ENCODE data around the gene ZKSCAN3.
"Not testable (repeated sequence)": the region's sequence is repeated elsewhere in the genome, so short reads cannot be mapped to it uniquely, and the experiment has no call there.

ZKSCAN3 gene

DNA sequence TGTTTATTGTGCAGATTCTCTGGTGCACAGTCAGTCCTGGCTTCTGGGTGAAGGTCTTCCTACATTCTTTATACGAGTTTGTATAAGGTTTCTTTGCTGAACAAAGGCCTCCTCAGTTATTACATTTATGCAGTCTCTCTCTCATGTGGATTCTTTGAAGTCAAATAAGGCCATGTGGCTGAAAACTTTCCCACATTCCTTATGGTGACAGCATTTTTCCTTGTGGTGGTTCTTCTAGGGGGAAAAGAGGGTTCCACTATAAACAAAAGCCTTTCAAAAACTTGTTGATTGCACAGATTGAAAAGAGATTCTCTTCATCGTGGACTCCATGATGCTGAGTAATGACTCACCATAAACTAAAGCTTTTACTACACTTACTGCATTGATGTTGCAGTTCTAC is 30.6 kb downstream of the ZKSCAN3 start:
- Mint-ChIP-seq H3K36me3 (peaks cover 50% of the 10 kb centered on the region), H3K4me3 (no peak overlapping the region), H3K27me3 (no peaks in the 10 kb centered on the region), H3K9me3 (peaks cover 2% of the 10 kb centered on the region), H3K27ac (peak overlapping the region; percentile 36), H3K4me1 (peaks cover 29% of the 10 kb centered on the region)
- no peak for ATAC-seq

DNA sequence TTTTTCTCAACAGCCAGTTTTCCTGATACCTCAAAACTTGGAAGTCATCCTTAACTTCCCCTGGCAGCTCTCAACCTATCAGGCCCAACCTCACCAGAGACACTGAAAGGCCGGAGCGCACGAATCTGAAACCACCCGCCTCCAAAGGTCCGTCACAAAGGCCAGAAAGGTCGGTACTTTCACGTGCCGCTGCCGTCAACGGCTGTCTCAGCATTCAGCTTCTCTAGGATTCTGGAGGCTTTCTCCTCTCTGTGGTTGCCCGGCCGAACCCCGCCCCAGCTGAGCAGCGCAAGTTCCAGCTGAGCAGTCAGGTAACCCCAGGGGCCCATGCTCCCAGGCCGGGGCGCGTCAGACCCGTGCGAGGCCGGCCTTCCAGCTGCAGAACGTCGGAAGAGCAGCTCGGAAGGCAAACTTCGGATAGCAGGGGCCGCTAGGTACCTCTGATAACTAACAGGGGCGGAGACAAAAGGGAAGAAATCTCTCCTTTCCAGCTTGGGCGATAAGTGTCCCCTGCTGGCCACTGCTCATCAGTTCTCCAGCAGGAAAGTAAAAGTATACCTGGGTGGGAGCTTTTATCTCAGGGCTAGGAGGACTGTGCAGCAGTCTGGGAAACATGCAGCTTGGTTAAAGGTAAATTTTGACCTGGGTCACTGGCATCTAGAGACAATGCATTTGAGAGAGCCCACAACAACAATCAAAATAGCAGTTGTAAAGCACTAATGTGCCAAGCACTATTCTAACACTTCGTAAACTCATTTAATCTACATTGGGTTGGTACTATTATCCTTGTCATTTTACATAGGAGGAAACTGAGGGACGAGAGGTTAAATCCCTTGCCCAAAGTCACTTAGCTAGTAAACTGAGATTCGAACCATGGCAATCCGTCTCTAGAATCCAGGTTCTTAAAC is 33.7 kb downstream of the ZKSCAN3 start:
- peak overlapping the region; percentile 88 for H3K4me3 Mint-ChIP-seq
- peaks cover 65% of the 10 kb centered on the region for H3K36me3 Mint-ChIP-seq
- peaks cover 40% of the 10 kb centered on the region for H3K4me1 Mint-ChIP-seq
- H3K27ac Mint-ChIP-seq, result peak overlapping the region; percentile 99
- H3K27me3 Mint-ChIP-seq, result no peaks in the 10 kb centered on the region
- peaks cover 2% of the 10 kb centered on the region for H3K9me3 Mint-ChIP-seq
- peak; percentile 100 for ATAC-seq

DNA sequence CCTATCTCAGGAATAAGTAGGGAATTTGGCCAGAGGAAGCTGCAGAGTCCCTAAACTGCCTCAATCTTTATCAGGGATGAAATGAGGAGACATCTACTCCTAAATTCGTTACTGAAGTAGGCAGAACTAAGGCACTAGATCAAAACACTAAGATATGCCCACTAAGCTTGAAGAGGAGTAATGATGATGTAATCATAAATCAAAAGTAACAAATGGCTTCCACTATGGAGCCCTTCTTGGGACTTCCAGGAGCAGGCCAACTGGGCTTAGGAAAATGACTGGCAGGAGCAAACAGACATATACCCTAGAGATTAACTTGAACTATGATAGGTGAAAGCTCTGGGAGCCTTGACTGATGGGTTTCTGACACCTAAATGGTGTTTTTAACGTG is 34.4 kb downstream of the ZKSCAN3 start:
- Mint-ChIP-seq H3K36me3 (peaks cover 69% of the 10 kb centered on the region), H3K4me3 (no peak overlapping the region), H3K27me3 (no peaks in the 10 kb centered on the region)

DNA sequence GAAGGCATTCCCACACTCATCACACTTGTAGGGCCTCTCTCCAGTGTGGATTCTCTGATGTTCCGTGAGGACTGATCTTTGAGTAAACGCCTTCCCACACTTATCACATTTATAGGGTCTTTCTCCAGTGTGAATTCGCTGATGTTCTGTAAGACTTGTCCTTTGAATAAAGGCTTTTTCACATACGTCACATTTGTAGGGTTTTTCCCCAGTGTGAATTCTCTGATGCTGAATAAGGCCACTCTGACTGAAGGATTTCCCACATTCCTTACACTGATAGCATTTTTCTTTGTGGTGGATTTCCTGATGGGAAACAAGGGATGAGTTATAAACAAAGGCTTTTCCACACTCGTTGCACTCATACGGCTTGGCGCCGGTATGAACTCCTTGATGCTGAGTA is 40.9 kb downstream of the ZKSCAN3 start:
- peaks cover 93% of the 10 kb centered on the region for H3K36me3 Mint-ChIP-seq
- peaks cover 39% of the 10 kb centered on the region for H3K4me1 Mint-ChIP-seq
- ATAC-seq, result no peak
- H3K27ac Mint-ChIP-seq, result no peak overlapping the region
- H3K27me3 Mint-ChIP-seq, result no peaks in the 10 kb centered on the region
- no peaks in the 10 kb centered on the region for H3K9me3 Mint-ChIP-seq
- H3K4me3 Mint-ChIP-seq, result no peak overlapping the region

More for the DNA sequence above, 34.4 kb downstream of the ZKSCAN3 start:
- Mint-ChIP-seq H3K9me3 (peaks cover 2% of the 10 kb centered on the region), H3K27ac (peak overlapping the region; percentile 99), H3K4me1 (peaks cover 42% of the 10 kb centered on the region)
- ATAC-seq, result no peak

DNA sequence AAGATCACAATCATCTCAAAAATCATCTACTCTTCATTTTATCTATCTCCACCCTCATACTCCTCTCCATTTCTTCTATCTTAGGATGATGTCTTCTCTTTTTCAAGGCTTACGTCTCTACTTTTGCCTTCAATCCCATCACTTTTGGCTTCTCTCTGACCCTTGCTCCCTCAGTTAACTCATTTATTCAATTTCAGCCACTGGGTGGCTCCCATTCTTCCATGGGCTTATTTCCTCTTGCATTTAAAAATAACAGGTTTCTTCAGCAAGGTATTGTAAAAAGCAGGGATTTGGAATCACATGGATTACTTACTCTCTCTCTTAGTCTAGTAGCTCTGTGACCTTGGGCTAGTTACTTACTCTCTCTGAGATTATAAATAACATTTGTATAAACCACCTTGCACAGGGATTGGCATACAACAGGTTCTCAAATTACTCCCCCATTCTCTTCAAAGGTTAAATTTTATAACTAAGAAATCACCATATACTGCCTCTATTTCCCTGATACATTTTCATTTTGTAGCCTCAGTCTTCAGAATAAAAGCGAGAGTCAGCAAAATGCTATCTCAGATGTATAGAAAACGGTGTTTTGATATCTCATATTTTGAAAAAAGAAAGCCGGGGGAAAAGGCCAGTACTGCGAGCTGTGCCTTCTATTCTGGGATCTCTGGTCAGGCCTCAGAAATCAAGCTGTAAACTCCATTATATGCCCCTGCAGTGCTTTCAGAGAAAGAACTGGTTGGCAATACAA is 44.3 kb downstream of the ZKSCAN3 start:
- no peak overlapping the region for H3K4me3 Mint-ChIP-seq
- peaks cover 55% of the 10 kb centered on the region for H3K4me1 Mint-ChIP-seq
- peaks cover 89% of the 10 kb centered on the region for H3K36me3 Mint-ChIP-seq
- no peak for ATAC-seq
- H3K27me3 Mint-ChIP-seq, result no peaks in the 10 kb centered on the region
- H3K9me3 Mint-ChIP-seq, result no peaks in the 10 kb centered on the region
- H3K27ac Mint-ChIP-seq, result no peak overlapping the region

DNA sequence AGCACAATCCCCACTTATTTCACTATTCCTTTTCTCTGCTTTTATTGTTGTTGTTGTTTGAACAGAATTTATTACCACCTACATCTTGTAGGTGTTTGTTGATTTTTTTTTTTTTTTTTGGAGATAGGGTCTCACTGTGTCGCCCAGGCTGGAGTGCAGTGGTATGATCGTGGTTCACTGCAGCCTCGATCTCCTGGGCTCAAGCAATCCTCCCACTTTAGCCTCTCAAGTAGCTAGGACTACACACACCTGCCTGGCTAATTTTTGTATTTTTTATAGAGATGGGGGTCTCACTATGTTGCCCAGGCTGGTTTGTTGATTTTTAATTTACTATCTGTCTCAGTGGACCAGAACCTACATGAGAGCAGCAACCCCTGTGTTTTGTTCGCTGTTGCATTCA is 46.2 kb downstream of the ZKSCAN3 start:
- peak overlapping the region; percentile 96 for H3K27ac Mint-ChIP-seq
- H3K9me3 Mint-ChIP-seq, result no peaks in the 10 kb centered on the region
- H3K27me3 Mint-ChIP-seq, result peaks cover under 1% of the 10 kb centered on the region
- no peak for ATAC-seq
- H3K4me1 Mint-ChIP-seq, result peaks cover 63% of the 10 kb centered on the region
- peaks cover 74% of the 10 kb centered on the region for H3K36me3 Mint-ChIP-seq
- no peak overlapping the region for H3K4me3 Mint-ChIP-seq

DNA sequence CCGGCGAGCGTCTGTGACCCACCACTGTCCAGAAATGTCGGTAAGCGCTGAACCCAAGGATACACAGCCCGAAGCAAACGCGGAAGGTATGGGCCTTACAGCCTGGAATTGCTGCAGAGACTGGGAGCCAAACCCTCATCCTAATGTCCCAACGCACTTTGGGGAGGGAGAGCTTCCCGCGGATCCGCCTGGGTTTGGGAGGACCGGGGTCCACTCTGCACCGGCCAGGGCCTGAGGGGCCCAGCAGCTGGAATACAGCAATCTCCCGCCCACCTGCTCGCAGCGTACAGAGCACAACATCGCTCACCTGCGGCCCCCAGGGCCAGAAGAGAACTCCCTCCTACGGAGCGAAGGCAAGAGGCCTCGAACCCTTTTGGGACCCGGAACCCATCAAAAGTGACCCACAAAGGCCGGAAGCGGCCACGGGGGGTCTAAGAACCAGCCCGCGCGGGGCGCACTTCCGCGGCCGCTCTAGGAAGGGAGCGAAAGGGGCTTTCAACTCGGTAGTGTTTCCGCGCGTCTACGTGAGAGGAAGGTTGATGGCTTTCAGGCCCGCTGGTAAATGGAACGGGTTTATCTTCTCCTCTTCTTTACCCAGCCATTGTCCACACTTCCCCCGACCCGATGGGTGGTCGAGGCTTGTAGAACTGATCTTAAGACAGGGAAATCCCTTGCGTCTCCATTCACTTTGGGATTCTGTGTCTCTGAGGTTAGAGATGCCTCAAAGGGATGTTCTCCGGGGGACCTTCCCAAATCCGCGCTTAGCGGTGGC is 49.8 kb downstream of the ZKSCAN3 start, which contains the start of gene ZSCAN12:
ZSCAN12 (minus strand) TSS at position 398 of the 772 bp plus-strand sequence. CDS start 1,342 bp downstream, outside the sequence.
- Mint-ChIP-seq H3K27me3 (peaks cover 22% of the 10 kb centered on the region), H3K4me1 (peaks cover 47% of the 10 kb centered on the region), H3K36me3 (peaks cover 40% of the 10 kb centered on the region), H3K4me3 (peak within 1 kb of the TSS; percentile 90), H3K9me3 (no peaks in the 10 kb centered on the region), H3K27ac (peak within 1 kb of the TSS; percentile 96)
- ATAC-seq, result peak; percentile 97

DNA sequence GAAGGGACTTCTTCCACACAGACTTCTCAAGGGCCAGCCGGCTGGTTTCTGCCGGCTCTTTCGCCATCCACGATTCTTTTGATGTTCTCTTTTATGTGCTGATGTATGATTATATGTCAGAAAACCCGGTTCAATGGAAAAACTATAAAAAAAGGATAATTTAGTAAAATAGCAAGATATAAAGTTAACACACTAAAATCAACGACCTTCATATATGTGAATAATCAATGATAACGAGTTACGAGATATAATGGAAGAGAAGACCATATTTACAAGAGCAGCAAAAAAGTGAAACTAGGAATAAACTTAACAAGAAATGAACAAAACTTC is 50.3 kb downstream of the ZKSCAN3 start:
- ATAC-seq, result no peak
- H3K4me1 Mint-ChIP-seq, result peaks cover 42% of the 10 kb centered on the region
- peak overlapping the region; percentile 90 for H3K4me3 Mint-ChIP-seq

DNA sequence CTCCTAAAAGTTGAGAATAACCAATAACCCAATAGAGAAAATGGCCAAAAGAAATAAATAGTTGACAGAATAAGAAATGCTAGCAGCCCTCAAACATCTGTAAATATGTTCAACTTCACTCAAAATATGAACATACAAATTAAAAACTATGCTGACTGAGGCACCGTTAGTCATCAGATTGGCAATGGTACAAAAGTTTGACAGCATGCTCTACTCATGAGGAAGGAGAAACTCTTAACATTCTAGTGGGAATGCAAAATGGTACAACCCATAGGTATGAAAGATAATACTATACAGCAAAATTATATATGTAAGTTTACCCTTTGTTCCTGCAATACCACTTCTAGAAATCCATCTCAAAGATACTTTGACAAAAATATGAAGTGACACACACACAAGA is 51.4 kb downstream of the ZKSCAN3 start:
- Mint-ChIP-seq H3K36me3 (peaks cover 23% of the 10 kb centered on the region), H3K27ac (no peak overlapping the region), H3K9me3 (no peaks in the 10 kb centered on the region), H3K4me1 (peaks cover 31% of the 10 kb centered on the region), H3K4me3 (no peak overlapping the region), H3K27me3 (peaks cover 29% of the 10 kb centered on the region)
- ATAC-seq, result no peak

More for the DNA sequence above, 50.3 kb downstream of the ZKSCAN3 start:
- Mint-ChIP-seq H3K36me3 (peaks cover 34% of the 10 kb centered on the region), H3K27me3 (peaks cover 22% of the 10 kb centered on the region), H3K27ac (peak overlapping the region; percentile 96), H3K9me3 (no peaks in the 10 kb centered on the region)

DNA sequence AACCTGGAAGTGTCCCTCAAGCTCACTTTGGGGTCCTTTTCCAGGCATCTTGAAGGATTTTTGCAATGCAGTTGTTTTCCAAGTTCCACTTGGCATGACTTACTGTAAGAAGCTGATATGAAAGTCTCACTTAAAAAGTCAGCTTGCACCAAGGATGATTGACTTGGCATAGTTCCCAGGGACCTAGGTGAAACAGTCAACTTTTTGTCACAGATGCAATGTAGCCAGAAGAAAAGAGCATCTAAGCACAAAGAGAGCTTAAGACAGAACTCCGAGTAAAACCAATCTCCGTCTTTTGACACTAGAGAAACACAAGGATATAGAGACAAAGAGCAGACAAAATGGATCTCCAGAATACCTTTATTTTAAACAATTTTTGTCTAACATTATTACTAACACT is 52.5 kb downstream of the ZKSCAN3 start:
- Mint-ChIP-seq H3K4me3 (no peak overlapping the region), H3K27me3 (peaks cover 31% of the 10 kb centered on the region)

DNA sequence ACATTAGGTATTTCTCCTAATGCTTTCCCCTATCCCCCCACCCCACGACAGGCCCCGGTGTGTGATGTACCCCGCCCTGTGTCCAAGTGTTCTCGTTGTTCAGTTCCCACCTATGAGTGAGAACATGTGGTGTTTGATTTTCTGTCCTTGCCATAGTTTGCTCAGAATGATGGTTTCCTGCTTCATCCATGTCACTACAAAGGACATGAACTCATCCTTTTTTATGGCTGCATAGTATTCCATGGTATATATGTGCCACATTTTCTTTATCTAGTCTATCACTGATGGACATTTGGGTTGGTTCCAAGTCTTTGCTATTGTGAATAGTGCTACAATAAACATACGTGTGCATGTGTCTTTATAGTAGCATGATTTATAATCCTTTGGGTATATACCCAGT is 54.2 kb downstream of the ZKSCAN3 start:
- peaks cover 31% of the 10 kb centered on the region for H3K27me3 Mint-ChIP-seq
- not testable (repeated sequence) for H3K27ac Mint-ChIP-seq, H3K9me3 Mint-ChIP-seq, H3K36me3 Mint-ChIP-seq, ATAC-seq, H3K4me3 Mint-ChIP-seq, H3K4me1 Mint-ChIP-seq

More for the DNA sequence above, 52.5 kb downstream of the ZKSCAN3 start:
- ATAC-seq, result no peak
- peaks cover 21% of the 10 kb centered on the region for H3K4me1 Mint-ChIP-seq
- peaks cover 13% of the 10 kb centered on the region for H3K36me3 Mint-ChIP-seq
- no peaks in the 10 kb centered on the region for H3K9me3 Mint-ChIP-seq
- H3K27ac Mint-ChIP-seq, result no peak overlapping the region

DNA sequence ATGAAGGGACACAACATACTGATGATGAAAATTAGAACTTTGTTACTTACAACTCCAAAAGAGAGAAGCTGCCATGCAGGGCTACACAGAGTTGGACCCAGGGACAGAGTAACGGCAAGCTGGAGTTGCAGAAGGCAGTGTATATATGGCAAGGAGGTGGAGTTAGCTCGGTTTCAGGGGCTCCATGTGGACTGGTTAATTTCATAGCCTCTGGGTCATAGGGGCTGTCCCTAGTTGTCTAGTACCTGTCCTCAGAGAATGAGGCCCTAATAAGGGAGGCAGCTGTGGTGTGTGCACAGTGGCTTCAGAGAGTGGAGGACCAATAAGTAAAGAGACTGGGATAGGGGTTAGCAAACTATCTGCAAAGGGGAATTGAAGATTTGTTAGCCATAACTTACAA is 57.7 kb downstream of the ZKSCAN3 start:
- Mint-ChIP-seq H3K4me3 (no peak overlapping the region), H3K27ac (no peak overlapping the region), H3K4me1 (no peaks in the 10 kb centered on the region), H3K27me3 (peaks cover 36% of the 10 kb centered on the region), H3K9me3 (peaks cover 3% of the 10 kb centered on the region), H3K36me3 (no peaks in the 10 kb centered on the region)
- ATAC-seq, result no peak

DNA sequence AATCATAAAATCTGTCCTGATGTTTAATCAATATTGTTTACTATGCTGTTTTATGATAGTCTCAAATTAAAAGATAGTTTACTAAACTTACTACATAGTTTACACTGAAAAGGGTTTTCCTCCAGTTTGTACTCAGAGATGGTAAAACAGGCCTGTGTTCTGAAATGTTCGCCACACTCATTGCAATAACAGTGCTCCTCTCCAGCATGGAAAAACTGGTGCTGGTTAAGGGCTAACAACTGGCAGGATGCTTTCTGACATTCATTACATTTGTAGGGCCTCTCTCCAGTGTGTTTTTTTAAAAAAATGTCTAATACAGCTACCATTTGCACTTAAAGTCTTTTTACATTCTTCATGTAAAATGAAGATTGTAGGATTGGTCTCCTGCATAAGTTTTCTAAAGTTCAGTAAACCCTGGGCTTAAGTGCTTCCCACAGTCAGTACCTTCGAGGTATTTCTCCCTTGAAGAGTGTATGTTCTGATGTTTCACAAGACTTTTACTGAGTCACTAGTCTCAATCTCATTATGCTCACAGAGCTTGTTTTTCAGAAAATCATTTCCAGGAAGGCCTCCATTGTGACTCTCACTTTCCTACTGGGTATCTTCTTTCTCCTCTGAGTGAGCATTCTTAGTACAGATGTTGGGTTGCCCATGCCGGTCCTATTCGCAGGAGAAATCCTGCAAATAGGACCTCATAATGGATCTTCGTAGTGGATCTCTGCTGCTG is 58.5 kb downstream of the ZKSCAN3 start:
- Mint-ChIP-seq H3K27me3 (peaks cover 32% of the 10 kb centered on the region), H3K9me3 (peaks cover 3% of the 10 kb centered on the region), H3K4me1 (no peaks in the 10 kb centered on the region), H3K27ac (no peak overlapping the region), H3K36me3 (no peaks in the 10 kb centered on the region), H3K4me3 (no peak overlapping the region)
- no peak for ATAC-seq

DNA sequence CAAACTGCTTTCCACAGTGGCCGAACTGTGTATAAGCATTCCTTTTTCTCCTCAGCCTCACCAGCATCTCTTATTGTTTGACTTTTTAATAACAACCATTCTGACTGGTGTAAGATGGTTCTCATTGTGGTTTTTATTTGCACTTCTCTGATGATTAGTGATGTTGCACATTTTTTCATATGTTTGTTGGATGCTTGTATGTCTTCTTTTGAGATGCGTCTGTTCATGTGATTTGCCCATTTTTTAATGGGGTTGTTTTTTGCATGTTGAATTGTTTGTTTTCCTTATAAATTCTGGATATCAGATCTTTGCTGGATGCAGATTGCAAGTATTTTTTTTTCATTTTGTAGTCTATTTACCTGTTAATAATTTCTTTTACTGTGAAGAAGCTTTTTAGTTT is 61.0 kb downstream of the ZKSCAN3 start:
- H3K27me3 Mint-ChIP-seq, result peaks cover 28% of the 10 kb centered on the region

More for the DNA sequence above, 61.0 kb downstream of the ZKSCAN3 start:
- H3K36me3 Mint-ChIP-seq, result no peaks in the 10 kb centered on the region
- H3K27ac Mint-ChIP-seq, result no peak overlapping the region
- peaks cover 3% of the 10 kb centered on the region for H3K9me3 Mint-ChIP-seq
- H3K4me3 Mint-ChIP-seq, result no peak overlapping the region
- H3K4me1 Mint-ChIP-seq, result no peaks in the 10 kb centered on the region
- ATAC-seq, result no peak
